Activated T-helper 1 cell treated with Interleukin-2 at 50 U/mL for 16 hours (primary cell): ENCODE measurements around the gene PIGK.
"Not testable (repeated sequence)": the region's sequence is repeated elsewhere in the genome, so short reads cannot be mapped to it uniquely, and the experiment has no call there.

ENCODE experiments used
- DNase-seq: peaks from one replicate; pipeline ENCODE4 v3.0.0-alpha.2; 2020; ENCODE audit warnings: low read depth

PIGK gene

GRCh38 chr1:77193951-77194350, 25.3 kb downstream of the PIGK start:
- no peak for DNase-seq

GRCh38 chr1:77188770-77189169, 30.5 kb downstream of the PIGK start:
- no peak for DNase-seq

- not testable (repeated sequence) for DNase-seq
These were observed 32.3 kb downstream of the PIGK start for GRCh38 chr1:77186907-77187306.

- no peak for DNase-seq
These were observed 37.1 kb downstream of the PIGK start for GRCh38 chr1:77182083-77182482.

GRCh38 chr1:77179632-77180031, 39.6 kb downstream of the PIGK start:
- DNase-seq, result no peak

- DNase-seq, result no peak
These were observed 43.9 kb downstream of the PIGK start for GRCh38 chr1:77175230-77175844.

GRCh38 chr1:77170687-77171086, 48.5 kb downstream of the PIGK start:
- DNase-seq, result no peak

- no peak for DNase-seq
These were observed 50.9 kb downstream of the PIGK start for GRCh38 chr1:77168358-77168757.

- no peak for DNase-seq
These were observed 54.7 kb downstream of the PIGK start for GRCh38 chr1:77164434-77164944.

GRCh38 chr1:77159706-77160105, 59.5 kb downstream of the PIGK start:
- DNase-seq, result not testable (repeated sequence)

GRCh38 chr1:77156214-77156613, 63.0 kb downstream of the PIGK start:
- no peak for DNase-seq

GRCh38 chr1:77146270-77146669, 73.0 kb downstream of the PIGK start:
- no peak for DNase-seq

GRCh38 chr1:77143529-77144121, 75.6 kb downstream of the PIGK start:
- no peak for DNase-seq

GRCh38 chr1:77139389-77139788, 79.8 kb downstream of the PIGK start:
- DNase-seq, result no peak

- DNase-seq, result no peak
These were observed 84.9 kb downstream of the PIGK start for GRCh38 chr1:77134359-77134758.

- no peak for DNase-seq
These were observed 85.4 kb downstream of the PIGK start for GRCh38 chr1:77133731-77134358.

- no peak for DNase-seq
These were observed 92.9 kb downstream of the PIGK start for GRCh38 chr1:77126307-77126706.

GRCh38 chr1:77121503-77121902, 97.7 kb downstream of the PIGK start:
- no peak for DNase-seq

- DNase-seq, result no peak
These were observed 98.3 kb downstream of the PIGK start for GRCh38 chr1:77120950-77121349.

- DNase-seq, result no peak
These were observed 100.5 kb downstream of the PIGK start for GRCh38 chr1:77118712-77119111.

GRCh38 chr1:77104672-77105071, 114.6 kb downstream of the PIGK start:
- no peak for DNase-seq

- no peak for DNase-seq
These were observed 115.7 kb downstream of the PIGK start for GRCh38 chr1:77103486-77103885.

GRCh38 chr1:77100875-77101274, 118.4 kb downstream of the PIGK start:
- DNase-seq, result no peak
